Parathyroid adenoma (tissue), 2 donors: ENCODE results near the gene PRKCQ.

ENCODE experiments used
- H2AFZ ChIP-seq: fragments of 300-600 bp; sonication (generic); one replicate; pipeline ENCODE4 v1.7.0; 2017; ENCODE audit warnings: antibody characterized with exemption, mild to moderate bottlenecking
- H3K27ac ChIP-seq: fragments of 300-600 bp; sonication (generic); one replicate; pipeline ENCODE4 v1.7.0; 2017
- H3K27me3 ChIP-seq: fragments of 300-600 bp; sonication (generic); one replicate; pipeline ENCODE4 v1.7.0; 2017; ENCODE audit warnings: low read length; ENCODE audit not compliant: control insufficient read depth, insufficient read depth
- H3K36me3 ChIP-seq: fragments of 300-600 bp; sonication (generic); one replicate; pipeline ENCODE4 v1.7.0; 2017; ENCODE audit warnings: low read length; ENCODE audit not compliant: control insufficient read depth, insufficient read depth
- H3K4me1 ChIP-seq: fragments of 300-600 bp; sonication (generic); one replicate; pipeline ENCODE4 v1.7.0; 2017; ENCODE audit warnings: control low read depth
- H3K4me2 ChIP-seq: fragments of 300-600 bp; sonication (generic); one replicate; pipeline ENCODE4 v1.7.0; 2017; ENCODE audit warnings: low read length
- H3K4me3 ChIP-seq: fragments of 300-600 bp; sonication (generic); one replicate; pipeline ENCODE4 v1.7.0; 2017; ENCODE audit warnings: low read depth, low read length
- H3K79me2 ChIP-seq: fragments of 300-600 bp; sonication (generic); one replicate; pipeline ENCODE4 v1.7.0; 2017; ENCODE audit warnings: control low read depth
- H3K9ac ChIP-seq: fragments of 300-600 bp; sonication (generic); one replicate; pipeline ENCODE4 v1.7.0; 2017; ENCODE audit warnings: mild to moderate bottlenecking
- H3K9me3 ChIP-seq: fragments of 300-600 bp; sonication (generic); one replicate; pipeline ENCODE4 v1.7.0; 2017; ENCODE audit warnings: low read length; ENCODE audit not compliant: control insufficient read depth
- CTCF ChIP-seq: fragments of 300-600 bp; sonication (generic); IDR thresholded peaks from one replicate; pipeline ENCODE4 v1.7.0; 2017; ENCODE audit warnings: antibody characterized with exemption, mild to moderate bottlenecking
- donor health status: primary hyperparathyroidism.

Gene PRKCQ

GRCh38 chr10:6528198-6528950 lies 51.7 kb downstream of the PRKCQ start:
- Histone ChIP-seq H2AFZ (no peak overlapping the region), H3K9me3 (no peaks in the 10 kb centered on the region), H3K4me1 (no peaks in the 10 kb centered on the region), H3K36me3 (no peaks in the 10 kb centered on the region), H3K27ac (no peak overlapping the region), H3K9ac (no peak overlapping the region), H3K4me3 (no peak overlapping the region), H3K4me2 (no peak overlapping the region), H3K79me2 (no peaks in the 10 kb centered on the region), H3K27me3 (no peaks in the 10 kb centered on the region)
- TF ChIP-seq CTCF: no peak

- no peaks in the 10 kb centered on the region for H3K79me2 ChIP-seq
- no peak overlapping the region for H2AFZ ChIP-seq
- H3K4me2 ChIP-seq: no peak overlapping the region
- no peaks in the 10 kb centered on the region for H3K27me3 ChIP-seq
- no peak overlapping the region for H3K27ac ChIP-seq
- no peak overlapping the region for H3K9ac ChIP-seq
- no peak overlapping the region for H3K4me3 ChIP-seq
- no peak for TF ChIP-seq CTCF
- H3K36me3 ChIP-seq: no peaks in the 10 kb centered on the region
- H3K4me1 ChIP-seq: no peaks in the 10 kb centered on the region
- H3K9me3 ChIP-seq: no peaks in the 10 kb centered on the region
Observed at GRCh38 chr10:6525599-6526165, 54.4 kb downstream of the PRKCQ start.

- no peaks in the 10 kb centered on the region for H3K79me2 ChIP-seq
- H3K9me3 ChIP-seq: no peaks in the 10 kb centered on the region
- H3K36me3 ChIP-seq: no peaks in the 10 kb centered on the region
- TF ChIP-seq CTCF: no peak
- no peaks in the 10 kb centered on the region for H3K27me3 ChIP-seq
- no peak overlapping the region for H2AFZ ChIP-seq
- no peak overlapping the region for H3K4me3 ChIP-seq
- H3K4me2 ChIP-seq: no peak overlapping the region
- H3K27ac ChIP-seq: no peak overlapping the region
- H3K9ac ChIP-seq: no peak overlapping the region
- H3K4me1 ChIP-seq: no peaks in the 10 kb centered on the region
Observed at GRCh38 chr10:6522230-6522629, 57.8 kb downstream of the PRKCQ start.

- Histone ChIP-seq H3K27me3 (no peaks in the 10 kb centered on the region), H3K4me3 (no peak overlapping the region), H3K36me3 (no peaks in the 10 kb centered on the region), H3K27ac (no peak overlapping the region), H3K79me2 (no peaks in the 10 kb centered on the region), H3K9me3 (no peaks in the 10 kb centered on the region), H3K4me1 (no peaks in the 10 kb centered on the region), H2AFZ (no peak overlapping the region), H3K4me2 (no peak overlapping the region), H3K9ac (no peak overlapping the region)
- no peak for TF ChIP-seq CTCF
Observed at GRCh38 chr10:6520138-6520537, 59.9 kb downstream of the PRKCQ start.
